ENCODE measurements around the gene KDM2B. TPM values are rescaled to one million over a fixed set of nuclear protein-coding genes. Genes with fewer than 3 reads are reported as not detected.

The KDM2B gene
- total RNA-seq, 1 donor from 2014 or later: 10.1 TPM

GRCh38 chr12:121532503-121533393, 48.1 kb downstream of the KDM2B start:
- no peak for ATAC-seq
- DNase-seq (ENCODE audit: low spot score): no peak

- no peak for ATAC-seq
- no peak for DNase-seq (ENCODE audit: low spot score)
These were observed 49.5 kb downstream of the KDM2B start for GRCh38 chr12:121531356-121531750.

- ATAC-seq (peak; percentile 46), DNase-seq (ENCODE audit: low spot score) (no peak)
These were observed 50.0 kb downstream of the KDM2B start for GRCh38 chr12:121530600-121531355.

- DNase-seq (ENCODE audit: low spot score): no peak
- peak; percentile 85 for ATAC-seq
These were observed 51.6 kb downstream of the KDM2B start for GRCh38 chr12:121529184-121529583.

- no peak for ATAC-seq
- DNase-seq (ENCODE audit: low spot score): no peak
These were observed 55.4 kb downstream of the KDM2B start for GRCh38 chr12:121525411-121525810.

GRCh38 chr12:121524196-121524916, 56.5 kb downstream of the KDM2B start:
- ATAC-seq: no peak
- no peak for DNase-seq (ENCODE audit: low spot score)

GRCh38 chr12:121523741-121524140, 57.1 kb downstream of the KDM2B start:
- no peak for DNase-seq (ENCODE audit: low spot score)
- no peak for ATAC-seq

- DNase-seq (ENCODE audit: low spot score): no peak
- ATAC-seq: no peak
These were observed 57.9 kb downstream of the KDM2B start for GRCh38 chr12:121522971-121523370.

- DNase-seq (ENCODE audit: low spot score) (no peak), ATAC-seq (no peak)
These were observed 60.2 kb downstream of the KDM2B start for GRCh38 chr12:121520586-121521086.

GRCh38 chr12:121520119-121520518, 60.7 kb downstream of the KDM2B start:
- no peak for DNase-seq (ENCODE audit: low spot score)
- no peak for ATAC-seq

GRCh38 chr12:121519227-121519626, 61.6 kb downstream of the KDM2B start:
- DNase-seq (ENCODE audit: low spot score): no peak
- ATAC-seq: no peak

GRCh38 chr12:121518656-121519055, 62.2 kb downstream of the KDM2B start:
- ATAC-seq (peak; percentile 72), DNase-seq (ENCODE audit: low spot score) (peak; percentile 96)

GRCh38 chr12:121516437-121517011, 64.3 kb downstream of the KDM2B start:
- DNase-seq (ENCODE audit: low spot score): peak; percentile 89
- ATAC-seq: peak; percentile 59

- no peak for ATAC-seq
These were observed 65.2 kb downstream of the KDM2B start for GRCh38 chr12:121515615-121516014.

GRCh38 chr12:121514184-121514742, 66.6 kb downstream of the KDM2B start:
- no peak for ATAC-seq

More at GRCh38 chr12:121515615-121516014, 65.2 kb downstream of the KDM2B start:
- DNase-seq (ENCODE audit: low spot score): no peak

GRCh38 chr12:121513464-121514183, 67.2 kb downstream of the KDM2B start:
- ATAC-seq: peak; percentile 84
- peak; percentile 91 for DNase-seq (ENCODE audit: low spot score)

More at GRCh38 chr12:121514184-121514742, 66.6 kb downstream of the KDM2B start:
- no peak for DNase-seq (ENCODE audit: low spot score)

GRCh38 chr12:121512561-121512960, 68.3 kb downstream of the KDM2B start:
- no peak for DNase-seq (ENCODE audit: low spot score)
- no peak for ATAC-seq

- no peak for ATAC-seq
These were observed 68.9 kb downstream of the KDM2B start for GRCh38 chr12:121511916-121512315.

GRCh38 chr12:121509339-121509738, 71.5 kb downstream of the KDM2B start:
- DNase-seq (ENCODE audit: low spot score) (no peak), ATAC-seq (no peak)

More at GRCh38 chr12:121511916-121512315, 68.9 kb downstream of the KDM2B start:
- DNase-seq (ENCODE audit: low spot score): no peak

- DNase-seq (ENCODE audit: low spot score) (no peak), ATAC-seq (no peak)
These were observed 72.3 kb downstream of the KDM2B start for GRCh38 chr12:121508533-121508932.
